CD14-positive monocyte (primary cell): ENCODE results near the gene HNMT. TPM values are rescaled to one million over a fixed set of nuclear protein-coding genes. Genes with fewer than 3 reads are reported as not detected.
A peak's percentile ranks its signal among the peaks of the same experiment; 100 is the strongest.

Experiments
- DNase-seq, 3 donors: peaks; one replicate each; pipeline ENCODE4 v3.0.0-alpha.2; 2011 to 2022
- H2AFZ ChIP-seq: 2 replicates; pipeline ENCODE4 v1.6.0; 2012; ENCODE audit warnings: mild to moderate bottlenecking, low read depth, low read length, inconsistent platforms; ENCODE audit not compliant: insufficient read depth, poor library complexity, severe bottlenecking
- H3K27ac ChIP-seq, 2 donors: 1 replicate in 1 of 2; 2 replicates in 1 of 2; pipeline ENCODE4 v1.5.1; 2012 to 2013; ENCODE audit warnings: low read length in 2 of 2, control low read depth in 1 of 2, inconsistent platforms in 1 of 2, low read depth in 1 of 2, mild to moderate bottlenecking in 1 of 2
- H3K27me3 ChIP-seq, 2 donors: one replicate each; pipeline versions ENCODE4 v1.6.0 to v1.6.1; 2011 to 2013; ENCODE audit warnings: low read length in 2 of 2; ENCODE audit not compliant: control insufficient read depth in 2 of 2, insufficient read depth in 2 of 2
- H3K36me3 ChIP-seq, 2 donors: replicated peaks in 1 of 2; 1 replicate in 1 of 2; 2 replicates in 1 of 2; pipeline versions ENCODE4 v1.5.1 to v1.6.1; 2012 to 2013; ENCODE audit warnings: low read length in 2 of 2, control low read depth in 1 of 2, inconsistent platforms in 1 of 2, mild to moderate bottlenecking in 1 of 2; ENCODE audit not compliant: insufficient read depth in 2 of 2, control insufficient read depth in 1 of 2
- H3K4me1 ChIP-seq, 2 donors: 1 replicate in 1 of 2; 2 replicates in 1 of 2; pipeline versions ENCODE4 v1.5.1 to v1.6.1; 2012 to 2013; ENCODE audit warnings: low read length in 2 of 2, control low read depth in 1 of 2, inconsistent platforms in 1 of 2, mild to moderate bottlenecking in 1 of 2, moderate library complexity in 1 of 2; ENCODE audit not compliant: insufficient read depth in 2 of 2, control insufficient read depth in 1 of 2
- H3K4me2 ChIP-seq: replicated peaks from 2 replicates; pipeline ENCODE3; 2012; ENCODE audit warnings: low read length, moderate library complexity, mild to moderate bottlenecking; ENCODE audit not compliant: poor library complexity, severe bottlenecking; ENCODE audit errors: extremely low read depth
- H3K4me3 ChIP-seq, 3 experiments: fragments of 200-600 bp in 1 of 3; sonication (generic) in 1 of 3; replicated peaks in 1 of 3; 1 replicate in 2 of 3; 2 replicates in 1 of 3; pipeline ENCODE4 v1.5.1; 2011 to 2013; ENCODE audit warnings: low read length in 3 of 3, mild to moderate bottlenecking in 3 of 3, control low read depth in 2 of 3, low read depth in 2 of 3, inconsistent platforms in 1 of 3, moderate library complexity in 1 of 3
- H3K79me2 ChIP-seq: 2 replicates; pipeline ENCODE4 v1.6.0; 2012; ENCODE audit warnings: mild to moderate bottlenecking, control low read depth, inconsistent platforms, low read length, moderate library complexity; ENCODE audit not compliant: insufficient read depth
- H3K9ac ChIP-seq: 2 replicates; pipeline ENCODE4 v1.6.0; 2017; ENCODE audit warnings: low read length, mild to moderate bottlenecking; ENCODE audit not compliant: insufficient read depth, poor library complexity, severe bottlenecking
- H3K9me3 ChIP-seq, 2 donors: replicated peaks in 1 of 2; 1 replicate in 1 of 2; 2 replicates in 1 of 2; pipeline versions ENCODE4 v1.5.1 to v1.6.1; 2012 to 2013; ENCODE audit warnings: low read length in 2 of 2, control low read depth in 1 of 2; ENCODE audit not compliant: control insufficient read depth in 1 of 2, insufficient read depth in 1 of 2
- H4K20me1 ChIP-seq: 2 replicates; pipeline ENCODE4 v1.6.0; 2012; ENCODE audit warnings: mild to moderate bottlenecking, low read length, control low read depth, moderate library complexity; ENCODE audit not compliant: insufficient read depth
- H3K27ac Mint-ChIP-seq, 7 donors: one replicate each; pipeline ENCODE4 v1.8.0; 2020; ENCODE audit warnings: mild to moderate bottlenecking in 7 of 7, mixed read lengths in 7 of 7, moderate library complexity in 6 of 7, inconsistent platforms in 2 of 7
- H3K27me3 Mint-ChIP-seq, 3 donors: one replicate each; pipeline ENCODE4 v1.8.0; 2021 to 2022; ENCODE audit warnings: low read depth in 3 of 3, mild to moderate bottlenecking in 3 of 3, mixed read lengths in 3 of 3, moderate library complexity in 3 of 3, inconsistent platforms in 1 of 3
- H3K36me3 Mint-ChIP-seq, 2 donors: one replicate each; pipeline ENCODE4 v1.8.0; 2020; ENCODE audit warnings: mixed read lengths in 2 of 2, inconsistent platforms in 1 of 2, mild to moderate bottlenecking in 1 of 2
- H3K4me1 Mint-ChIP-seq: one replicate; pipeline ENCODE4 v1.8.0; 2020; ENCODE audit warnings: mild to moderate bottlenecking, mixed read lengths
- H3K4me3 Mint-ChIP-seq, 2 donors: one replicate each; pipeline ENCODE4 v1.8.0; 2020; ENCODE audit warnings: mild to moderate bottlenecking in 2 of 2, mixed read lengths in 2 of 2, moderate library complexity in 1 of 2
- H3K9me3 Mint-ChIP-seq, 7 donors: one replicate each; pipeline ENCODE4 v1.8.0; 2020 to 2022; ENCODE audit warnings: mixed read lengths in 7 of 7, mild to moderate bottlenecking in 6 of 7, moderate library complexity in 6 of 7, inconsistent platforms in 2 of 7
- WGBS: methylation state at CpG from one replicate; pipeline ENCODE4 v1.1.5; 2013; ENCODE audit warnings: missing lambda C conversion rate; ENCODE audit not compliant: insufficient coverage; 5-methylcytosine and 5-hydroxymethylcytosine counted together
- intact Hi-C, 2 donors: fragments of 100-400 bp; cut with micrococcal nuclease; formaldehyde crosslinking; loops; one replicate each; pipeline versions ENCODE4 v1.15.0 to v1.15.1; 2023
- polyA plus RNA-seq, 3 donors: library from polyadenylated mRNA; depleted of rRNA in 1 of 3; unstranded in 2 of 3; stranded (reverse) in 1 of 3; fragments of 300-500 nt in 2 of 3; fragments of >200 nt in 1 of 3; fragmentation: Illumina TruSeq in 2 of 3; gene quantifications; 1 replicate in 2 of 3; 2 replicates in 1 of 3; pipeline ENCODE4 v1.2.3, GENCODE V29; 2012 to 2021
- TF ChIP-seq, protein P1 (sequence below): fragments of 200-600 bp; IDR thresholded peaks from one replicate; pipeline ENCODE4 v1.8.0; 2022; ENCODE audit warnings: antibody characterized with exemption, mild to moderate bottlenecking

The HNMT gene
- polyA plus RNA-seq, 3 donors: 83.0 to 118 (median 109) TPM

DNA sequence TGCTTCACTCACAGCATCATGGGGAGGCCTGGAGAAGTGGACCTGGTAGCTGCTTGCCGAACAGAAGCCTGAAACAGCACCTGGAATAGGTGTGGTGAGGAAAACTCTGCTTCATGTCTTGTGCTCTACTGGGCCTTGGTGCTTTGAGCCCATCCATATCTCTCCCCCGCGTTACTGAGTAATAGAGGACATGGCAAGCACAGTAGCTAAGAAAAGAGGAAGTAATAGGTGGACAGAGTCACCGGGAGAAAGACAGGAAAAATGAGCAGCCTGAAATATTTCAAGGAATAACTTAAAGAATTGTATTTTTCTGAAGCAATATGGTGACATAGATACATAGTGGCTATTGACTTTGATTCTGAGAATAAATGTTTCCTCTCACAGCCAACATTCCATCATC lies 14.0 kb upstream of the HNMT start:
- Histone ChIP-seq H3K4me3 (no peak overlapping the region), H3K27ac (no peak overlapping the region), H3K36me3 (no peaks in the 10 kb centered on the region), H3K4me2 (no peak overlapping the region), H3K79me2 (no peaks in the 10 kb centered on the region), H4K20me1 (no peaks in the 10 kb centered on the region), H3K4me1 (peaks cover 9 to 15% of the 10 kb centered on the region in 2 donors), H3K27me3 (no peaks in the 10 kb centered on the region), H3K9me3 (no peaks in the 10 kb centered on the region), H2AFZ (no peak overlapping the region), H3K9ac (no peak overlapping the region)
- WGBS: no CpG with 5 or more reads among the region's 4 CpGs
- no peaks in the 10 kb centered on the region for H3K36me3 Mint-ChIP-seq
- H3K4me1 Mint-ChIP-seq: peaks cover 28% of the 10 kb centered on the region
- peak in 2 of 3 donors; percentile 13 to 40 for DNase-seq
- H3K4me3 Mint-ChIP-seq: no peak overlapping the region
- peaks cover 0 to 2% (median 0%) of the 10 kb centered on the region in 3 donors for H3K27me3 Mint-ChIP-seq
- peaks cover 0 to 5% (median 0%) of the 10 kb centered on the region in 7 donors for H3K9me3 Mint-ChIP-seq
- intact Hi-C loops: no loop called here
- peak overlapping the region in 2 of 7 donors; percentile 11 to 72 for H3K27ac Mint-ChIP-seq
- TF ChIP-seq, protein P1, sequence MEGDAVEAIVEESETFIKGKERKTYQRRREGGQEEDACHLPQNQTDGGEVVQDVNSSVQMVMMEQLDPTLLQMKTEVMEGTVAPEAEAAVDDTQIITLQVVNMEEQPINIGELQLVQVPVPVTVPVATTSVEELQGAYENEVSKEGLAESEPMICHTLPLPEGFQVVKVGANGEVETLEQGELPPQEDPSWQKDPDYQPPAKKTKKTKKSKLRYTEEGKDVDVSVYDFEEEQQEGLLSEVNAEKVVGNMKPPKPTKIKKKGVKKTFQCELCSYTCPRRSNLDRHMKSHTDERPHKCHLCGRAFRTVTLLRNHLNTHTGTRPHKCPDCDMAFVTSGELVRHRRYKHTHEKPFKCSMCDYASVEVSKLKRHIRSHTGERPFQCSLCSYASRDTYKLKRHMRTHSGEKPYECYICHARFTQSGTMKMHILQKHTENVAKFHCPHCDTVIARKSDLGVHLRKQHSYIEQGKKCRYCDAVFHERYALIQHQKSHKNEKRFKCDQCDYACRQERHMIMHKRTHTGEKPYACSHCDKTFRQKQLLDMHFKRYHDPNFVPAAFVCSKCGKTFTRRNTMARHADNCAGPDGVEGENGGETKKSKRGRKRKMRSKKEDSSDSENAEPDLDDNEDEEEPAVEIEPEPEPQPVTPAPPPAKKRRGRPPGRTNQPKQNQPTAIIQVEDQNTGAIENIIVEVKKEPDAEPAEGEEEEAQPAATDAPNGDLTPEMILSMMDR: no peak

GRCh38 chr2:137951586-137951985 lies 12.7 kb upstream of the HNMT start:
- H3K4me3 Mint-ChIP-seq: no peak overlapping the region
- Histone ChIP-seq H3K9me3 (no peaks in the 10 kb centered on the region), H3K4me1 (peaks cover 12 to 17% of the 10 kb centered on the region in 2 donors), H3K79me2 (no peaks in the 10 kb centered on the region), H3K9ac (no peak overlapping the region), H2AFZ (no peak overlapping the region), H3K27ac (no peak overlapping the region), H4K20me1 (no peaks in the 10 kb centered on the region), H3K4me3 (no peak overlapping the region), H3K27me3 (no peaks in the 10 kb centered on the region), H3K36me3 (no peaks in the 10 kb centered on the region), H3K4me2 (no peak overlapping the region)
- H3K4me1 Mint-ChIP-seq: peaks cover 30% of the 10 kb centered on the region
- H3K36me3 Mint-ChIP-seq: no peaks in the 10 kb centered on the region
- peak overlapping the region in 1 of 7 donors; percentile 16 for H3K27ac Mint-ChIP-seq
- intact Hi-C loops: no loop called here
- TF ChIP-seq, protein P1: no peak
- peaks cover 0 to 5% (median 0%) of the 10 kb centered on the region in 7 donors for H3K9me3 Mint-ChIP-seq
- peaks cover 0 to 2% (median 0%) of the 10 kb centered on the region in 3 donors for H3K27me3 Mint-ChIP-seq
- WGBS: 83% methylated on average over 1 of the region's 3 CpGs
- peak in 1 of 3 donors; percentile 8 for DNase-seq
